ENCODE data around the gene MVB12B. TPM values are rescaled to one million over a fixed set of nuclear protein-coding genes. Genes with fewer than 3 reads are reported as not detected.

Gene MVB12B
- total RNA-seq, 1 experiment from 2014 or later = 5.7 TPM

GRCh38 chr9:126528111-126528510, 201.5 kb downstream of the MVB12B start (continued):
- TF ChIP-seq ATF6 (CRISPR knock-in tag; IDR thresholded peaks at IDR 0.05) (no peak), MXD4 (CRISPR knock-in tag; IDR thresholded peaks at IDR 0.05; ENCODE audit: borderline replicate concordance) (no peak), SP1 (CRISPR knock-in tag; conservative IDR thresholded peaks at IDR 0.05) (no peak), ZNF232 (CRISPR knock-in tag; IDR thresholded peaks at IDR 0.05) (no peak), NFYB (CRISPR knock-in tag; conservative IDR thresholded peaks at IDR 0.05; ENCODE audit: low read depth) (no peak), ETV6 (CRISPR knock-in tag; IDR thresholded peaks at IDR 0.05) (no peak)

GRCh38 chr9:126528915-126529314, 202.3 kb downstream of the MVB12B start:
- H3K4me3 Mint-ChIP-seq = no peak overlapping the region
- POLR2A ChIA-PET = no interaction called here
- ATAC-seq (no peak), DNase-seq (ENCODE audit: low spot score) (no peak)
- H3K27me3 Mint-ChIP-seq (ENCODE audit: low read depth) = peaks cover 9% of the 10 kb centered on the region
- peaks cover 57% of the 10 kb centered on the region for H3K4me1 Mint-ChIP-seq
- H3K36me3 Mint-ChIP-seq = no peaks in the 10 kb centered on the region
- no peaks in the 10 kb centered on the region for H3K9me3 Mint-ChIP-seq
- CTCF ChIA-PET = no interaction called here
- no peak overlapping the region for H3K27ac Mint-ChIP-seq
- no peak for TF ChIP-seq ATF1 (CRISPR knock-in tag; IDR thresholded peaks at IDR 0.05)
- no peak for TF ChIP-seq CREM (CRISPR knock-in tag; IDR thresholded peaks at IDR 0.05)
- TF ChIP-seq FOXP4 (CRISPR knock-in tag; IDR thresholded peaks at IDR 0.05) = no peak
- no peak for TF ChIP-seq STAT6 (CRISPR knock-in tag; conservative IDR thresholded peaks at IDR 0.05; ENCODE audit: low read depth)
- TF ChIP-seq MLX (CRISPR knock-in tag; IDR thresholded peaks at IDR 0.05) = no peak
- no peak for TF ChIP-seq JAZF1 (CRISPR knock-in tag; IDR thresholded peaks at IDR 0.05)
- TF ChIP-seq OVOL2 (CRISPR knock-in tag; IDR thresholded peaks at IDR 0.05; ENCODE audit: borderline replicate concordance) = no peak
- no peak for TF ChIP-seq HMGXB4 (CRISPR knock-in tag; IDR thresholded peaks at IDR 0.05)
- no peak for TF ChIP-seq E2F5 (CRISPR knock-in tag; IDR thresholded peaks at IDR 0.05)
- TF ChIP-seq PREB (CRISPR knock-in tag; IDR thresholded peaks at IDR 0.05; ENCODE audit: borderline replicate concordance) = no peak
- no peak for TF ChIP-seq JUN (CRISPR knock-in tag; IDR thresholded peaks at IDR 0.05)
- no peak for TF ChIP-seq CDX4 (CRISPR knock-in tag; IDR thresholded peaks at IDR 0.05; ENCODE audit: borderline replicate concordance)
- no peak for TF ChIP-seq ZBTB21 (CRISPR knock-in tag; IDR thresholded peaks at IDR 0.05; ENCODE audit: borderline replicate concordance)
- TF ChIP-seq ATF3 (CRISPR knock-in tag; conservative IDR thresholded peaks at IDR 0.05) = no peak
- no peak for TF ChIP-seq ZNF423 (CRISPR knock-in tag; IDR thresholded peaks at IDR 0.05)
- no peak for TF ChIP-seq TCF7 (CRISPR knock-in tag; IDR thresholded peaks at IDR 0.05; ENCODE audit: low read depth)
- no peak for TF ChIP-seq ATF2 (CRISPR knock-in tag; IDR thresholded peaks at IDR 0.05; ENCODE audit: borderline replicate concordance, low read depth)

All from WTC11 (cell line).